Measurements from ENCODE around the gene PHAX.

- TF ChIP-seq CTCF (IDR thresholded peaks at IDR 0.05 in 4 of 5, conservative IDR thresholded peaks at IDR 0.05 in 1 of 5), result no peak
- no peak for TF ChIP-seq POLR2A (IDR thresholded peaks at IDR 0.05)
Measured at GRCh38 chr5:126579716-126580115, 21.0 kb upstream of the PHAX start.

Measured in gastrocnemius medialis (tissue), 4 donors.